Psoas muscle (tissue), 8 donors: Measurements from ENCODE around the gene SMAD9. TPM values are rescaled to one million over a fixed set of nuclear protein-coding genes. Genes with fewer than 3 reads are reported as not detected.

Experiments used
- ATAC-seq, 4 donors: fragments of 200-7000 bp; cut with Tn5 transposase; one replicate each; pipeline ENCODE4 v1.9.1; 2020; ENCODE audit warnings: moderate library complexity in 3 of 4, mild to moderate bottlenecking in 2 of 4
- DNase-seq, 2 donors: peaks; one replicate each; pipeline ENCODE4 v3.0.0-alpha.2; 2020
- H3K27ac ChIP-seq: fragments of 200-600 bp; one replicate; pipeline ENCODE4 v1.8.0; 2022
- H3K27me3 ChIP-seq, 3 donors: fragments of 200-600 bp in 1 of 3; one replicate each; pipeline versions ENCODE4 v1.6.1 to v1.8.0; 2013 to 2022; ENCODE audit warnings: low read length in 2 of 3, mild to moderate bottlenecking in 2 of 3, moderate library complexity in 1 of 3; ENCODE audit not compliant: insufficient read depth in 3 of 3
- H3K36me3 ChIP-seq, 2 donors: fragments of 200-600 bp in 1 of 2; one replicate each; pipeline versions ENCODE4 v1.6.1 to v1.8.0; 2013 to 2022; ENCODE audit warnings: low read depth in 1 of 2, mild to moderate bottlenecking in 1 of 2, moderate library complexity in 1 of 2; ENCODE audit not compliant: insufficient read depth in 1 of 2
- H3K4me1 ChIP-seq: fragments of 200-600 bp; one replicate; pipeline ENCODE4 v1.8.0; 2022
- H3K4me3 ChIP-seq: fragments of 200-600 bp; one replicate; pipeline ENCODE4 v1.8.0; 2022; ENCODE audit warnings: mild to moderate bottlenecking
- H3K9me3 ChIP-seq: fragments of 200-600 bp; one replicate; pipeline ENCODE4 v1.8.0; 2022
- CTCF ChIP-seq: fragments of 200-600 bp; IDR thresholded peaks from one replicate; pipeline ENCODE4 v1.8.0; 2022; ENCODE audit warnings: antibody characterized with exemption
- WGBS, 3 donors: extraction: QIAGEN DNeasy Blood & Tissue Kit; methylation state at CpG; one replicate each; pipeline versions ENCODE4 v1.1.6 to v1.1.7; 2013; 5-methylcytosine and 5-hydroxymethylcytosine counted together
- intact Hi-C, 2 donors: fragments of 100-400 bp; cut with DNase I; formaldehyde crosslinking; loops; one replicate each; pipeline versions ENCODE4 v1.11.0 to v1.14.2; 2022
- polyA plus RNA-seq, 3 donors: library from polyadenylated mRNA; stranded (reverse); fragments of 200-250 nt; gene quantifications; one replicate each; pipeline ENCODE4 v1.2.3, GENCODE V29; 2013
- total RNA-seq, 4 donors: library from RNA; stranded (reverse); fragmentation: NEBNext Ultra II Directional in 2 of 4; extraction: Animal tissue kit (Norgen Biotek cat#: 25700) in 2 of 4; gene quantifications; one replicate each; pipeline versions ENCODE4 v1.2.1 to v1.2.4, GENCODE V29; 2021 to 2023
- donor health status: healthy with polysubstance abuse.
- donor health status: DM: no; HTN: no; CAD: no; lungs with moderate emphysema.
- donor health status: Bipolar disorder and iron deficiency.
- donor health status: healthy.
- donor health status: DM: yes; HTN: yes; CAD: no.
- donor health status: DM: no; HTN: no; CAD: no.
- donor health status: DM: no; HTN: no; CAD: no.
- donor health status: DM: yes; HTN: yes; CAD: no.

Gene SMAD9
- total and polyA plus RNA-seq, 7 donors = 0.51 to 33.5 (median 1.3) TPM

- no peaks in the 10 kb centered on the region for H3K4me1 ChIP-seq
- no peak overlapping the region for H3K27ac ChIP-seq
- intact Hi-C loops = no loop called here
- 76 to 86% (median 85%) methylated on average over 6 of the region's 6 CpGs for WGBS, 3 donors
- ATAC-seq (no peak), DNase-seq (no peak)
- no peak for TF ChIP-seq CTCF
- no peaks in the 10 kb centered on the region for H3K9me3 ChIP-seq
- H3K27me3 ChIP-seq = no peaks in the 10 kb centered on the region
- H3K4me3 ChIP-seq = no peak overlapping the region
- H3K36me3 ChIP-seq = no peaks in the 10 kb centered on the region
These were observed 115.5 kb downstream of the SMAD9 start for GRCh38 chr13:36804588-36804987.

GRCh38 chr13:36801035-36801434 is 119.0 kb downstream of the SMAD9 start:
- Histone ChIP-seq H3K9me3 (no peaks in the 10 kb centered on the region), H3K36me3 (no peaks in the 10 kb centered on the region), H3K27me3 (no peaks in the 10 kb centered on the region), H3K4me1 (no peaks in the 10 kb centered on the region), H3K4me3 (no peak overlapping the region), H3K27ac (no peak overlapping the region)
- no peak for DNase-seq
- 53 to 56% (median 55%) methylated on average over 3 of the region's 3 CpGs for WGBS, 3 donors
- intact Hi-C loops = no loop called here
- no peak for ATAC-seq
- no peak for TF ChIP-seq CTCF

GRCh38 chr13:36796052-36796451 is 124.0 kb downstream of the SMAD9 start:
- no peak for ATAC-seq
- no peak for TF ChIP-seq CTCF
- H3K4me1 ChIP-seq = no peaks in the 10 kb centered on the region
- no peak overlapping the region for H3K27ac ChIP-seq
- no peaks in the 10 kb centered on the region for H3K9me3 ChIP-seq
- intact Hi-C loops = no loop called here
- H3K4me3 ChIP-seq = no peak overlapping the region
- H3K27me3 ChIP-seq = no peaks in the 10 kb centered on the region
- no peak for DNase-seq
- WGBS, 3 donors = 78 to 82% (median 81%) methylated on average over 3 of the region's 3 CpGs
- H3K36me3 ChIP-seq = no peaks in the 10 kb centered on the region

- H3K27me3 ChIP-seq = no peaks in the 10 kb centered on the region
- WGBS, 3 donors = 72 to 79% (median 75%) methylated on average over 6 of the region's 6 CpGs
- H3K4me1 ChIP-seq = no peaks in the 10 kb centered on the region
- H3K4me3 ChIP-seq = no peak overlapping the region
- no peak overlapping the region for H3K27ac ChIP-seq
- TF ChIP-seq CTCF = no peak
- no peaks in the 10 kb centered on the region for H3K9me3 ChIP-seq
- no peaks in the 10 kb centered on the region for H3K36me3 ChIP-seq
- intact Hi-C loops = no loop called here
- DNase-seq (no peak), ATAC-seq (no peak)
These were observed 124.6 kb downstream of the SMAD9 start for GRCh38 chr13:36795463-36795862.

Other genes starting within 250 kb of the SMAD9 start
- under 1 TPM in 1 of 4 donors, not detected in 3; 0.06 TPM for gene SERTM1, start 246.2 kb downstream of the SMAD9 start, total RNA-seq
- gene SERTM1, start 246.2 kb downstream of the SMAD9 start, polyA plus RNA-seq = under 1 TPM in 1 of 3 donors, not detected in 2; 0.01 TPM
- gene RFXAP, start 101.0 kb downstream of the SMAD9 start, total RNA-seq = 1 to 10 TPM; 1.4 to 4.1 (median 2.5) TPM
- 1 to 10 TPM; 1.2 to 2.1 (median 1.7) TPM for gene RFXAP, start 101.0 kb downstream of the SMAD9 start, polyA plus RNA-seq
- gene ALG5, start 79.1 kb upstream of the SMAD9 start, total RNA-seq = 10 to 100 TPM in 2 of 4 donors, 1 to 10 TPM in 2; 9.1 to 14.6 (median 11.0) TPM
- 10 to 100 TPM; 19.1 to 29.9 (median 20.5) TPM for gene ALG5, start 79.1 kb upstream of the SMAD9 start, polyA plus RNA-seq
- 10 to 100 TPM; 18.8 to 34.8 (median 25.2) TPM for gene EXOSC8, start 80.5 kb upstream of the SMAD9 start, total RNA-seq
- gene EXOSC8, start 80.5 kb upstream of the SMAD9 start, polyA plus RNA-seq = 10 to 100 TPM; 31.6 to 41.9 (median 39.3) TPM
- 10 to 100 TPM; 19.4 to 23.7 (median 21.6) TPM for gene SUPT20H, start 139.4 kb upstream of the SMAD9 start, total RNA-seq
- 10 to 100 TPM; 14.3 to 30.1 (median 25.7) TPM for gene SUPT20H, start 139.4 kb upstream of the SMAD9 start, polyA plus RNA-seq
- gene CSNK1A1L, start 185.4 kb upstream of the SMAD9 start, total RNA-seq = not detected
- gene CSNK1A1L, start 185.4 kb upstream of the SMAD9 start, polyA plus RNA-seq = not detected